DOHH2 (cell line): ENCODE data around the gene MTMR10.

Experiments used
- H3F3A ChIP-seq: fragments of 200-600 bp; sonication (generic), shearing (Covaris generic); 2 replicates; pipeline ENCODE4 v1.6.0; 2016; ENCODE audit warnings: antibody characterized with exemption, mild to moderate bottlenecking; ENCODE audit not compliant: control insufficient read depth, insufficient read depth
- H3K27ac ChIP-seq: fragments of 200-600 bp; sonication (generic); 2 replicates; pipeline ENCODE4 v1.5.1; 2014; ENCODE audit warnings: low read depth, mild to moderate bottlenecking, low read length, moderate library complexity
- H3K27me3 ChIP-seq: fragments of 200-600 bp; sonication (generic); 2 replicates; pipeline ENCODE4 v1.6.1; 2014; ENCODE audit warnings: mild to moderate bottlenecking, low read length, mixed read lengths; ENCODE audit not compliant: control insufficient read depth
- H3K36me3 ChIP-seq: fragments of 200-600 bp; sonication (generic); 2 replicates; pipeline ENCODE4 v1.6.1; 2014; ENCODE audit warnings: mild to moderate bottlenecking, low read length, moderate library complexity, mixed read lengths; ENCODE audit not compliant: control insufficient read depth
- H3K4me1 ChIP-seq: fragments of 200-600 bp; sonication (generic); 2 replicates; pipeline ENCODE4 v1.6.1; 2014; ENCODE audit warnings: mild to moderate bottlenecking, low read length, mixed read lengths; ENCODE audit not compliant: control insufficient read depth
- H3K4me2 ChIP-seq: fragments of 200-600 bp; sonication (generic); 2 replicates; pipeline ENCODE4 v1.6.0; 2014; ENCODE audit warnings: mild to moderate bottlenecking, low read length, moderate library complexity
- H3K4me3 ChIP-seq: fragments of 200-600 bp; sonication (generic); 2 replicates; pipeline ENCODE4 v1.5.1; 2014; ENCODE audit warnings: mild to moderate bottlenecking, low read length, mixed read lengths
- H3K79me2 ChIP-seq: fragments of 200-600 bp; sonication (generic); 2 replicates; pipeline ENCODE4 v1.6.1; 2014; ENCODE audit warnings: mild to moderate bottlenecking, low read length, mixed read lengths; ENCODE audit not compliant: control insufficient read depth
- H3K9me2 ChIP-seq: fragments of 200-600 bp; sonication (generic); replicated peaks from 2 replicates; pipeline ENCODE4 v1.6.1; 2014; ENCODE audit warnings: mild to moderate bottlenecking, low read length, mixed read lengths; ENCODE audit not compliant: control insufficient read depth
- H3K9me3 ChIP-seq: fragments of 200-600 bp; sonication (generic); 2 replicates; pipeline ENCODE4 v1.6.1; 2014; ENCODE audit warnings: antibody characterized with exemption, low read length, mixed read lengths; ENCODE audit not compliant: control insufficient read depth, insufficient read depth
- H4K20me1 ChIP-seq: fragments of 200-600 bp; sonication (generic); 2 replicates; pipeline ENCODE4 v1.6.0; 2014; ENCODE audit warnings: low read depth, mild to moderate bottlenecking, antibody characterized with exemption, low read length, moderate library complexity; ENCODE audit not compliant: control insufficient read depth, insufficient read depth
- EZH2phosphoT487 ChIP-seq: fragments of 200-600 bp; sonication (generic); IDR thresholded peaks from 2 replicates; pipeline ENCODE4 v1.6.1; 2017; ENCODE audit warnings: borderline replicate concordance, mild to moderate bottlenecking, antibody characterized with exemption, low read length, moderate library complexity, mixed read lengths
- TF ChIP-seq, protein P1 (sequence below): fragments of 200-600 bp; sonication (generic); IDR thresholded peaks from one replicate; pipeline ENCODE4 v1.5.1; 2014; ENCODE audit warnings: antibody characterized with exemption, mild to moderate bottlenecking, low read depth, low read length; ENCODE audit not compliant: poor library complexity, severe bottlenecking

MTMR10 gene, protein sequence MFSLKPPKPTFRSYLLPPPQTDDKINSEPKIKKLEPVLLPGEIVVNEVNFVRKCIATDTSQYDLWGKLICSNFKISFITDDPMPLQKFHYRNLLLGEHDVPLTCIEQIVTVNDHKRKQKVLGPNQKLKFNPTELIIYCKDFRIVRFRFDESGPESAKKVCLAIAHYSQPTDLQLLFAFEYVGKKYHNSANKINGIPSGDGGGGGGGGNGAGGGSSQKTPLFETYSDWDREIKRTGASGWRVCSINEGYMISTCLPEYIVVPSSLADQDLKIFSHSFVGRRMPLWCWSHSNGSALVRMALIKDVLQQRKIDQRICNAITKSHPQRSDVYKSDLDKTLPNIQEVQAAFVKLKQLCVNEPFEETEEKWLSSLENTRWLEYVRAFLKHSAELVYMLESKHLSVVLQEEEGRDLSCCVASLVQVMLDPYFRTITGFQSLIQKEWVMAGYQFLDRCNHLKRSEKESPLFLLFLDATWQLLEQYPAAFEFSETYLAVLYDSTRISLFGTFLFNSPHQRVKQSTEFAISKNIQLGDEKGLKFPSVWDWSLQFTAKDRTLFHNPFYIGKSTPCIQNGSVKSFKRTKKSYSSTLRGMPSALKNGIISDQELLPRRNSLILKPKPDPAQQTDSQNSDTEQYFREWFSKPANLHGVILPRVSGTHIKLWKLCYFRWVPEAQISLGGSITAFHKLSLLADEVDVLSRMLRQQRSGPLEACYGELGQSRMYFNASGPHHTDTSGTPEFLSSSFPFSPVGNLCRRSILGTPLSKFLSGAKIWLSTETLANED

DNA sequence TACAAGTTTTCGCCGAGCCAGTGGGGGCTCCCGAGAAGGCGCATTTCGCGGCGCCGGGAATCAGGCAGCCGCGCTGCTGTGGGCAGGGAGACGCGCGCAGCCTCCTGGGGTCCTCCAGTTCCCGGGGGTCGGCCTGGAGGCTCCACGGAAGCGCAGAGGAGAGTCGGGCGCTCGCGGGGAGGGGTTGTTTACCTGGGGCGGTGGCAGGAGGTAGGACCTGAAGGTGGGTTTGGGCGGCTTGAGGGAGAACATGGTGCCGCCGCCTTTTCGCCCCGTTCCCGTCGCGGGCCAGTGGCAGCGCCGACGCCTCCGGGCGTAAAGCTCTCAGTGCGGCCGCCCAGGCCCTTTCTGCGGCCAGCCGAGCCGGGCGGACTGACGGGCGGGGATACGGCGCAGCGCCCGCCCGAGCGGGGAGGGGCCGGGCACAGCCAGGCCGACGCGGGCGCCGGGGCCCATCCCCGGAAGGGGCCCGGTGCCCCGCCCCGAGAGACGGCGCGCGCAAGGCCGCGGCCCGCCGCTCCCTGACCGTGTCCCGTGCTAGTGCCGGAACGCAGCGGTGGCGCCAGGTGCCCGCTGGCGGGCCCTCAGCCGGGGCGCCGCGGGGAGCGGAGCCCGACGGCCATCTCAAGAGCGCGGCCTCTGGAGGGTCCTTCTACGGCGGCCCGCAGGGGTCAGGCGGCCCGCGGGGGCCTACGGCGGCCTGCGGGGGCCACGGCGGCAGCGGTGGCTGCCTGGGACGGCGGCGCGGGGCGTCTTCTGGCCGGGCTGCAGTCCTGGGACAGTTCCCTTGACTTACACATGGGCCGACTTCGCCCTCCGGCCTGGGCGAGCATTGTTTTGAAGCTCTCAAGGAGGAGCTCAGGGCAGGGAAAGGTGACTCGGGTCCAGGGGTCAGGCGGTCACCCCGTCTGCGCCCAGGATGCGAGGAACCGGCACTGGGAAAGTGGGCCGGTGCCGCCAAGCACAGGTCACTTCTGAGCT lies at the start of gene MTMR10:
TSS of gene MTMR10 (minus strand) at position 374 of the 981 bp plus-strand sequence. CDS start at position 252, 122 bp downstream.
- H3K9me3 ChIP-seq = no peaks in the 10 kb centered on the region

DNA sequence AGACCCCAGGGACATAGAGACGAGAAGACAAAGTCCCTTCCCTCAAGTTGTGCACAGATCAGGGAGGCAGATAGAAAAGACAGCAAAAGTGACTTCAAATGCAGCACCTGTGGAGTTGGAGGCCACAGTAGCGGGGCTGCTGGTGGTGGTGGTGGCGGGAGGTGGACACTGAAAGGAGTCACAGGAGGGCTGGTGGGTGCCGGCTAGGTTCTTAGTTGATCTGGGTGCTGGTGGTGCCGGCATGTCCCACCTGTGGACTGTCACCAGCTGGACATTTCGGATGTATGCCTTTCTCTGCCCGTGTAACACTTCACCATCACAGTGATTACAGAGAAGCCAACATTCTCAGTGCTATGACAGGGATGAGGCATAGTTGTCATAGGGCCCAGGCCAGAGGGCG lies 49.2 kb upstream of the MTMR10 start:
- no peaks in the 10 kb centered on the region for H4K20me1 ChIP-seq
- no peak for TF ChIP-seq EZH2phosphoT487
- TF ChIP-seq, protein P1, sequence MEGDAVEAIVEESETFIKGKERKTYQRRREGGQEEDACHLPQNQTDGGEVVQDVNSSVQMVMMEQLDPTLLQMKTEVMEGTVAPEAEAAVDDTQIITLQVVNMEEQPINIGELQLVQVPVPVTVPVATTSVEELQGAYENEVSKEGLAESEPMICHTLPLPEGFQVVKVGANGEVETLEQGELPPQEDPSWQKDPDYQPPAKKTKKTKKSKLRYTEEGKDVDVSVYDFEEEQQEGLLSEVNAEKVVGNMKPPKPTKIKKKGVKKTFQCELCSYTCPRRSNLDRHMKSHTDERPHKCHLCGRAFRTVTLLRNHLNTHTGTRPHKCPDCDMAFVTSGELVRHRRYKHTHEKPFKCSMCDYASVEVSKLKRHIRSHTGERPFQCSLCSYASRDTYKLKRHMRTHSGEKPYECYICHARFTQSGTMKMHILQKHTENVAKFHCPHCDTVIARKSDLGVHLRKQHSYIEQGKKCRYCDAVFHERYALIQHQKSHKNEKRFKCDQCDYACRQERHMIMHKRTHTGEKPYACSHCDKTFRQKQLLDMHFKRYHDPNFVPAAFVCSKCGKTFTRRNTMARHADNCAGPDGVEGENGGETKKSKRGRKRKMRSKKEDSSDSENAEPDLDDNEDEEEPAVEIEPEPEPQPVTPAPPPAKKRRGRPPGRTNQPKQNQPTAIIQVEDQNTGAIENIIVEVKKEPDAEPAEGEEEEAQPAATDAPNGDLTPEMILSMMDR = no peak
- H3K79me2 ChIP-seq = no peaks in the 10 kb centered on the region
- H3K4me1 ChIP-seq = no peaks in the 10 kb centered on the region
- no peaks in the 10 kb centered on the region for H3K9me3 ChIP-seq
- H3K27ac ChIP-seq = no peak overlapping the region
- no peak overlapping the region for H3K4me3 ChIP-seq
- no peaks in the 10 kb centered on the region for H3F3A ChIP-seq
- no peaks in the 10 kb centered on the region for H3K9me2 ChIP-seq
- no peaks in the 10 kb centered on the region for H3K36me3 ChIP-seq
- no peak overlapping the region for H3K4me2 ChIP-seq
- H3K27me3 ChIP-seq = no peaks in the 10 kb centered on the region

More for the DNA sequence above, at the start of gene MTMR10:
- peaks cover 33% of the 10 kb centered on the region for H3K79me2 ChIP-seq
- H4K20me1 ChIP-seq = no peaks in the 10 kb centered on the region
- TF ChIP-seq EZH2phosphoT487 = no peak
- TF ChIP-seq, protein P1 = no peak
- peak within 1 kb of the TSS; percentile 95 for H3K4me2 ChIP-seq
- H3K4me3 ChIP-seq = peak within 1 kb of the TSS; percentile 81
- peaks cover 6% of the 10 kb centered on the region for H3K36me3 ChIP-seq
- peaks cover 15% of the 10 kb centered on the region for H3K4me1 ChIP-seq
- H3K27me3 ChIP-seq = no peaks in the 10 kb centered on the region
- H3F3A ChIP-seq = no peaks in the 10 kb centered on the region
- H3K27ac ChIP-seq = peak within 1 kb of the TSS; percentile 56
- no peaks in the 10 kb centered on the region for H3K9me2 ChIP-seq

DNA sequence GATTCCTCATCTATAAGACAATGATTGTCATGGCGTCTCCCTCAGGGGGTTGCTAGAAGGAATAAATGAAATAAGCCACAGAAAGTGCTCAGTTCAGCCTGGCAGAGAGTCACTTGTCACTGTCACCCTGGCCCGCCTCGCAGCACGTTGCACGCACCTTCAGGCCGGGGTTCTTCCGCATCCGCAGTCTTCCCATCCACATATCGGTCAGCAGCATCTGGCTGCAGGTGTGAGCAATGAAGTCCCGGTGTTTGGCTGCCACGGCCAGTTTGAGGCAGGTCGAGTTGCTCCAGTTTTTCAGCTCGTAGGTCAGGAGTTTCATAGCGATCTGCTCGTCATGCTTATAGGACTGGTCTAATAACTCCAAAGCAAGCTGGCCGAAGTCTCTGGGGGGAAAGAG lies 48.5 kb upstream of the MTMR10 start:
- H3K4me3 ChIP-seq = no peak overlapping the region
- H3K27me3 ChIP-seq = no peaks in the 10 kb centered on the region
- no peaks in the 10 kb centered on the region for H3K79me2 ChIP-seq
- H3F3A ChIP-seq = no peaks in the 10 kb centered on the region
- H3K9me3 ChIP-seq = no peaks in the 10 kb centered on the region
- no peak overlapping the region for H3K27ac ChIP-seq
- H3K36me3 ChIP-seq = no peaks in the 10 kb centered on the region
- H3K4me1 ChIP-seq = no peaks in the 10 kb centered on the region
- H4K20me1 ChIP-seq = no peaks in the 10 kb centered on the region
- H3K9me2 ChIP-seq = no peaks in the 10 kb centered on the region
- TF ChIP-seq EZH2phosphoT487 = no peak
- TF ChIP-seq, protein P1 = no peak
- H3K4me2 ChIP-seq = no peak overlapping the region
